ENCODE measurements around the gene SEPTIN5. TPM values are rescaled to one million over a fixed set of nuclear protein-coding genes. Genes with fewer than 3 reads are reported as not detected.

SEPTIN5 gene
- polyA plus RNA-seq, 2 of the 4 experiments (the other 2 are of a cell fraction) = 4.6 to 12.6 TPM

GRCh38 chr22:19747551-19747950, 33.2 kb downstream of the SEPTIN5 start:
- FAIRE-seq (no peak), DNase-seq (ENCODE audit: low read depth in 1 of 2, low spot score in 1 of 2) (no peak), ATAC-seq (no peak)
- H3K4me3 ChIP-seq = no peak overlapping the region
- H3K4me2 ChIP-seq = no peak overlapping the region
- peaks cover 18% of the 10 kb centered on the region for H3K4me1 ChIP-seq
- 36% methylated on average over 2 of the region's 12 CpGs for WGBS (ENCODE audit: missing lambda C conversion rate)
- ChIA-PET CTCF (interaction anchor here (0.7 to 11.1 kb wide), 3 partner anchors 10 to 79 kb away, joined by 3 to 86 read pairs (median 32); no protein-coding TSS in a partner anchor), POLR2A (no interaction called here)
- TF ChIP-seq FOXS1 (CRISPR knock-in tag; IDR thresholded peaks at IDR 0.05) (no peak), GATA3 (IDR thresholded peaks at IDR 0.05; ENCODE audit: borderline replicate concordance) (no peak), CBX8 (IDR thresholded peaks at IDR 0.05) (no peak), EP300 (IDR thresholded peaks at IDR 0.05) (no peak), NPAS2 (CRISPR knock-in tag; IDR thresholded peaks at IDR 0.05; ENCODE audit: borderline replicate concordance) (no peak), POLR2A (IDR thresholded peaks at IDR 0.05; ENCODE audit: low read length) (no peak), CEBPB (IDR thresholded peaks at IDR 0.05) (no peak), REST (IDR thresholded peaks at IDR 0.05) (no peak), ZNF302 (CRISPR knock-in tag; IDR thresholded peaks at IDR 0.05) (no peak), ELK1 (IDR thresholded peaks at IDR 0.05; ENCODE audit: low read depth, low read length) (no peak), HEYL (CRISPR knock-in tag; IDR thresholded peaks at IDR 0.05) (no peak), TFCP2L1 (CRISPR knock-in tag; IDR thresholded peaks at IDR 0.05) (no peak), NR3C1 (IDR thresholded peaks at IDR 0.05) (no peak), HMGXB4 (CRISPR knock-in tag; IDR thresholded peaks at IDR 0.05; ENCODE audit: borderline replicate concordance) (no peak)
- TF ChIP-seq, protein P1, sequence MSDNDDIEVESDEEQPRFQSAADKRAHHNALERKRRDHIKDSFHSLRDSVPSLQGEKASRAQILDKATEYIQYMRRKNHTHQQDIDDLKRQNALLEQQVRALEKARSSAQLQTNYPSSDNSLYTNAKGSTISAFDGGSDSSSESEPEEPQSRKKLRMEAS (IDR thresholded peaks at IDR 0.05) = no peak
- TF ChIP-seq, protein P2, sequence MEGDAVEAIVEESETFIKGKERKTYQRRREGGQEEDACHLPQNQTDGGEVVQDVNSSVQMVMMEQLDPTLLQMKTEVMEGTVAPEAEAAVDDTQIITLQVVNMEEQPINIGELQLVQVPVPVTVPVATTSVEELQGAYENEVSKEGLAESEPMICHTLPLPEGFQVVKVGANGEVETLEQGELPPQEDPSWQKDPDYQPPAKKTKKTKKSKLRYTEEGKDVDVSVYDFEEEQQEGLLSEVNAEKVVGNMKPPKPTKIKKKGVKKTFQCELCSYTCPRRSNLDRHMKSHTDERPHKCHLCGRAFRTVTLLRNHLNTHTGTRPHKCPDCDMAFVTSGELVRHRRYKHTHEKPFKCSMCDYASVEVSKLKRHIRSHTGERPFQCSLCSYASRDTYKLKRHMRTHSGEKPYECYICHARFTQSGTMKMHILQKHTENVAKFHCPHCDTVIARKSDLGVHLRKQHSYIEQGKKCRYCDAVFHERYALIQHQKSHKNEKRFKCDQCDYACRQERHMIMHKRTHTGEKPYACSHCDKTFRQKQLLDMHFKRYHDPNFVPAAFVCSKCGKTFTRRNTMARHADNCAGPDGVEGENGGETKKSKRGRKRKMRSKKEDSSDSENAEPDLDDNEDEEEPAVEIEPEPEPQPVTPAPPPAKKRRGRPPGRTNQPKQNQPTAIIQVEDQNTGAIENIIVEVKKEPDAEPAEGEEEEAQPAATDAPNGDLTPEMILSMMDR (IDR thresholded peaks at IDR 0.05) = no peak
- no peaks in the 10 kb centered on the region for H3K9me3 ChIP-seq
- no peak overlapping the region for H3K27ac ChIP-seq

DNA sequence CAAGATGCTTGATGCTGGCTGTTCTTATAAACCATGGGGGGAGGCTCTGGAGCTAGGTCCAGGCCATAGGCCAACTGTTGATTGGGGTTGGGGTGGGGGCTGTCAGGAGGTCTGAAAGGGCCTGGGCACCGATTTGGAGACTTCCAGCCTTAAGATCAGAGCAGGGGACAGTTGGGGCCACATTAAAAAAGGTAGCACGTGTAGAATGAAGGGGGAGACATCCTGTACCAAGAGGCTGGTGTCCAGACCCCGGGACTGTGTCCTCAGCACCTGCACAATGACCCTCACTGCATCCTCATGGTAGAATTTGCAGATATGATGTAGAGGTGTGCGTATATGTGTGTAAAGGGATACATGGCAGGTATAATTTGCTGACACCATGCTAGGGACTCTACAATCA, 33.8 kb downstream of the SEPTIN5 start:
- no peak overlapping the region for H3K4me2 ChIP-seq
- ChIA-PET POLR2A (no interaction called here), CTCF (interaction anchor here (0.7 to 11.1 kb wide), 3 partner anchors 9 to 78 kb away, joined by 3 to 86 read pairs (median 32); no protein-coding TSS in a partner anchor)
- H3K9me3 ChIP-seq = no peaks in the 10 kb centered on the region
- no peak for FAIRE-seq
- 85% methylated on average over 2 of the region's 4 CpGs for WGBS (ENCODE audit: missing lambda C conversion rate)
- ATAC-seq = no peak
- no peak for DNase-seq (ENCODE audit: low read depth in 1 of 2, low spot score in 1 of 2)
- no peak for TF ChIP-seq HOXA7 (CRISPR knock-in tag; IDR thresholded peaks at IDR 0.05)
- TF ChIP-seq EP300 (IDR thresholded peaks at IDR 0.05) = no peak
- TF ChIP-seq FOSB (CRISPR knock-in tag; IDR thresholded peaks at IDR 0.05) = no peak
- TF ChIP-seq HOXB5 (CRISPR knock-in tag; IDR thresholded peaks at IDR 0.05) = no peak
- TF ChIP-seq TP53 (CRISPR knock-in tag; IDR thresholded peaks at IDR 0.05) = no peak
- TF ChIP-seq USF2 (IDR thresholded peaks at IDR 0.05) = no peak
- H3K27ac ChIP-seq = no peak overlapping the region
- H3K4me1 ChIP-seq = peaks cover 18% of the 10 kb centered on the region
- no peak overlapping the region for H3K4me3 ChIP-seq

Measured in A549 (cell line).